Breast epithelium (tissue), 4 donors: ENCODE results near the gene SPTBN2. TPM values are rescaled to one million over a fixed set of nuclear protein-coding genes. Genes with fewer than 3 reads are reported as not detected.
A peak's percentile ranks its signal among the peaks of the same experiment; 100 is the strongest.

Source experiments
- DNase-seq, 2 donors: peaks; one replicate each; pipeline ENCODE4 v3.0.0-alpha.2; 2019; ENCODE audit warnings: low spot score in 2 of 2
- H3K27ac ChIP-seq, 2 donors: fragments of 200-600 bp; sonication (generic) in 1 of 2; one replicate each; pipeline ENCODE4 v1.5.1; 2016 to 2019; ENCODE audit warnings: mild to moderate bottlenecking in 1 of 2
- H3K27me3 ChIP-seq, 2 donors: fragments of 200-600 bp; sonication (generic) in 1 of 2; one replicate each; pipeline versions ENCODE4 v1.5.1 to v1.6.0; 2017 to 2019; ENCODE audit warnings: control low read depth in 1 of 2, mild to moderate bottlenecking in 1 of 2
- H3K36me3 ChIP-seq: fragments of 200-600 bp; one replicate; pipeline ENCODE4 v1.5.1; 2019
- H3K4me1 ChIP-seq, 2 donors: fragments of 200-600 bp; sonication (generic); one replicate each; pipeline ENCODE4 v1.5.1; 2016 to 2019; ENCODE audit warnings: control low read depth in 1 of 2
- H3K4me3 ChIP-seq, 3 donors: fragments of 200-600 bp; sonication (generic); 1 replicate in 2 of 3; 2 replicates in 1 of 3; pipeline ENCODE4 v1.5.1; 2016 to 2019; ENCODE audit warnings: mild to moderate bottlenecking in 3 of 3, moderate library complexity in 2 of 3
- H3K9me3 ChIP-seq, 2 donors: fragments of 200-600 bp; sonication (generic) in 1 of 2; one replicate each; pipeline ENCODE4 v1.5.1; 2016 to 2019; ENCODE audit warnings: control low read depth in 1 of 2
- CTCF ChIP-seq, 3 donors: fragments of 450-650 bp; IDR thresholded peaks; one replicate each; pipeline ENCODE4 v1.5.1; 2016 to 2017; ENCODE audit warnings: antibody characterized with exemption in 3 of 3, mild to moderate bottlenecking in 3 of 3, moderate library complexity in 3 of 3
- POLR2A ChIP-seq: fragments of 450-650 bp; IDR thresholded peaks from one replicate; pipeline ENCODE4 v1.6.1; 2016; ENCODE audit warnings: antibody characterized with exemption, mild to moderate bottlenecking, moderate library complexity
- POLR2AphosphoS5 ChIP-seq, 3 donors: sonication (generic); formaldehyde crosslinking; IDR thresholded peaks; one replicate each; pipeline ENCODE4 v1.6.1; 2017; ENCODE audit warnings: antibody characterized with exemption in 3 of 3
- intact Hi-C: fragments of 100-400 bp; cut with DNase I; formaldehyde crosslinking; loops from one replicate; pipeline ENCODE4 v1.15.1; 2023; ENCODE audit warnings: low total_unique reads
- total RNA-seq, 3 donors: library from RNA; depleted of rRNA; stranded (reverse); fragments of >200 nt; gene quantifications; one replicate each; pipeline ENCODE4 v1.1.0, GENCODE V29; 2016

The SPTBN2 gene
- total RNA-seq, 3 donors from 2014 or later, result 1.1 to 28.7 (median 27.2) TPM

DNA sequence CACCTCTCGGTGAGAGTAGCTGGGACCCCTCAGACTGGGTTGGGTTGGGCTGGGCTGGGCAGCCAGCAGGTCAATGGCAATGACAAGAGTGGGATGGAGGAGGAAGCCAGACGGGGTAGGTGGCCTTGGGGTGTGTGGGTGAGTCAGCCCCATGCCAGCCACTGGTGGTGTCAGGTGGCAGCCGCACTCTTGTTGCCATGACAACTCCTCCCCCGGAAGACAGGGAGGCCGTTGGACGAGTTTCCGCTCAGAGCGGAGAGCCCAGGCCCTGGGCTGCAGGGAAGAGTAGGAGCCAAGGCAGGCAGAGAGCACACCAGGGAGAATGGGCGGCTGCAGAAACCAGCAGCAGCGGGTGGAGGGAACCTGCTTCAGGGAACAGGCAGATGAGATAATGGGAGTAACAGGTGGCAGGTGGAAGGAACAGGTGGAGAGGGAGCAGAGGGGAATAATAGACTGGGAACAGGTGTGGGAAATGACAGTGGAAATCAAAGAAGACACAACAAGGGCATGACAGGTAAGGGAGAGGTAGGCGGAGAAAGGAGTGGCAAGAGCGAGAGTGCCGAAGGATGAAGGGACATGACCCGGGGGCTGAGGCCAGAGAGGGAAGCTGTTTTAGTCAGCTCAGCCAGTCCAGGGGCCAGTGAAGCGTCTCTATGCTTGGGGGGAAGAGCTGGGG is 8.7 kb downstream of the SPTBN2 start:
- peak overlapping the region; percentile 75 to 78 for H3K27ac ChIP-seq
- no peaks in the 10 kb centered on the region for H3K36me3 ChIP-seq
- TF ChIP-seq POLR2A (peak; percentile 52), CTCF (IDR thresholded peaks at IDR 0.05) (no peak), POLR2AphosphoS5 (IDR thresholded peaks at IDR 0.05) (peak in 1 of 3 donors; percentile 15)
- intact Hi-C loops, result no loop called here
- H3K27me3 ChIP-seq, result no peaks in the 10 kb centered on the region
- no peaks in the 10 kb centered on the region for H3K9me3 ChIP-seq
- peak; percentile 85 to 88 for DNase-seq
- H3K4me3 ChIP-seq, result no peak overlapping the region
- H3K4me1 ChIP-seq, result peaks cover 0 to 4% of the 10 kb centered on the region in 2 donors

GRCh38 chr11:66719111-66719872 is 9.7 kb downstream of the SPTBN2 start:
- intact Hi-C loops, result no loop called here

DNA sequence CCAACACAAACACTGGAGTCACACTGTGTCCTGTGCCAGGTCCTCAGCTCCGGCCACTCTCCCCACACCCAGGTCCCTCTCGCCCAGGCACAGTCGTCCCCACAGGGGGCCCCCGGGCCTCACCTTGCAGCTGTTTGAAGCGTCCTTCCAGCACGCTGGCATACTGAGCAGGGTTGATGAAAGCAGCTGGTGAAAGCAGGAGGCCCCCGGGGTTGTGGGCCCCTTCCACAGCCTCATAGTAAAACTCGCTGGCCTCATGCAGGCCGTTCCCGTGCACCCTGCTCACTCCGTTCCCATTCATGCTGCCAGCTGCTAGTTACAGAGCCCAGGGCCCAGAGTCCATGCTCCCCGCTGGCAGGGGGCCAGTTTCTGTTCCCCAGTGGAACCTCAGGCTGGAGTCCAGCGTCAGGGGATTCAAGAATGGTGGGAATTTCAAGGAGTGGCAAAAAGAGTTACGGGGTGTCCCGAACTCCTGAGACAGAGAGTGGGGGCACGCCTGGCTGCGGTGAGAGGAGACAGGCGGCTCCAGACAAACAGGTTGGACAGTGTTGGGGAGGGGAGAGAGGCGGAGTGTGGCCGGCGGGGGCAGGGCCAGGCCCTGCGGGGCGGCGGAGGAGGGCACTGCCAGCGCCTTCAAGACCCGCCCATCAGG is 10.6 kb downstream of the SPTBN2 start:
- Histone ChIP-seq H3K4me1 (peaks cover 0 to 4% of the 10 kb centered on the region in 2 donors), H3K4me3 (peak overlapping the region in 2 of 3 donors; percentile 35 to 45), H3K27ac (peak overlapping the region; percentile 75 to 78), H3K27me3 (no peaks in the 10 kb centered on the region), H3K9me3 (no peaks in the 10 kb centered on the region), H3K36me3 (no peaks in the 10 kb centered on the region)
- intact Hi-C loops, result no loop called here
- no peak for TF ChIP-seq POLR2A
- peak in 1 of 3 donors; percentile 49 for TF ChIP-seq CTCF (IDR thresholded peaks at IDR 0.05)
- no peak for TF ChIP-seq POLR2AphosphoS5 (IDR thresholded peaks at IDR 0.05)
- DNase-seq, result peak; percentile 47 to 69

More at GRCh38 chr11:66719111-66719872, 9.7 kb downstream of the SPTBN2 start:
- H3K9me3 ChIP-seq, result no peaks in the 10 kb centered on the region
- H3K27me3 ChIP-seq, result no peaks in the 10 kb centered on the region
- H3K4me1 ChIP-seq, result peaks cover 0 to 4% of the 10 kb centered on the region in 2 donors
- H3K4me3 ChIP-seq, result no peak overlapping the region
- H3K36me3 ChIP-seq, result no peaks in the 10 kb centered on the region
- H3K27ac ChIP-seq, result peak overlapping the region; percentile 75 to 78
- DNase-seq, result no peak
- TF ChIP-seq POLR2AphosphoS5 (IDR thresholded peaks at IDR 0.05) (no peak), POLR2A (no peak), CTCF (IDR thresholded peaks at IDR 0.05) (no peak)

- DNase-seq, result no peak
- Histone ChIP-seq H3K27ac (peak overlapping the region; percentile 41 to 78), H3K9me3 (no peaks in the 10 kb centered on the region), H3K4me3 (peak overlapping the region in 2 of 3 donors; percentile 35 to 45), H3K27me3 (no peaks in the 10 kb centered on the region), H3K4me1 (peaks cover 0 to 4% of the 10 kb centered on the region in 2 donors), H3K36me3 (no peaks in the 10 kb centered on the region)
- intact Hi-C loops, result no loop called here
- TF ChIP-seq POLR2AphosphoS5 (IDR thresholded peaks at IDR 0.05), result no peak
- no peak for TF ChIP-seq CTCF (IDR thresholded peaks at IDR 0.05)
- TF ChIP-seq POLR2A, result no peak
Observed at GRCh38 chr11:66717925-66718319, 11.1 kb downstream of the SPTBN2 start.
